HG02678 (cell line): ENCODE data around the gene DCD.
"Not testable (repeated sequence)": the region's sequence is repeated elsewhere in the genome, so short reads cannot be mapped to it uniquely, and the experiment has no call there.

Experiments used
- ATAC-seq: cut with Tn5 transposase; IDR thresholded peaks from one replicate; pipeline ENCODE4 v1.9.1; 2021; ENCODE audit warnings: mild to moderate bottlenecking, moderate library complexity; ENCODE audit not compliant: unreplicated experiment

DCD gene

GRCh38 chr12:54654926-54655325, 6.8 kb upstream of the DCD start:
- no peak for ATAC-seq

- ATAC-seq = no peak
Measured at GRCh38 chr12:54653025-54653424, 4.9 kb upstream of the DCD start.

DNA sequence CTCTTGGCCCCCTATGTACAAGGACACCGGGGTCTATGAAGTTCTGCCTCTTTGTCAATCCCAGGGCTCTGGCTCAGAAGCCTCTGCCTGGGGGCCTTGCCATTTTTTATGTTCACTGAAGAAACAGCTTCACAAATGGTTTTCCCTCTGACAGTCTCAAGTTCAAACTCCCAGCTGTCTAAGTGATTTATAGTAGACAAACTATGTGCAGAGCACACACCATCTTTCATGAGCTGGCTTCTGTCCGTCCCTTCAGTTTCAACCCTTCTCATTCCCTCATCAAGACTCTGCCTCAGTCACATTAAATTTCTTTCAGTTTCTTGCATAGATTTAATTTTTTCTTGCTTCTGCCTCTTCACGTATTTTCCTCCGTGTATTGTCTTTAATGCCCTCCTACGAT, 2.7 kb upstream of the DCD start:
- no peak for ATAC-seq

DNA sequence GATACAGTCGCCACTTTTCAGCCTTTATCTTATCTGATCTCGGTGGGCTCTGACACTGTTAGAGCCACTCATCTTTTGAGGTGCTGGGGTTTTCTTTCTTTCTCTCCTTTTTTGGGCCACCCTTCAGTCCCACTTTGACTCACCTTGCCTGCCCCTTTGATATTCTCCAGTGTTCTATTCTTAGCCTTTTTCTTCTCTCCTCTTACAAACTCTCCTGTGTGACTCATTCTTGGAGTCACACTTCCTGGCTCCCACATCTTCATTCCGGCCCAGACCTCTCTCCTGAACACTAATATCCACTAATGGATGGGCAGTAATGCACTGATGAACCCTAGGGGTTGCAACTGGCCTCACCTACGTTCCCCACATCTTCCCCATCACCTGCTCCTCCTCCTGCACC, 2.2 kb upstream of the DCD start:
- ATAC-seq = no peak

- ATAC-seq = no peak
Measured at GRCh38 chr12:54649825-54650224, 1.7 kb upstream of the DCD start.

DNA sequence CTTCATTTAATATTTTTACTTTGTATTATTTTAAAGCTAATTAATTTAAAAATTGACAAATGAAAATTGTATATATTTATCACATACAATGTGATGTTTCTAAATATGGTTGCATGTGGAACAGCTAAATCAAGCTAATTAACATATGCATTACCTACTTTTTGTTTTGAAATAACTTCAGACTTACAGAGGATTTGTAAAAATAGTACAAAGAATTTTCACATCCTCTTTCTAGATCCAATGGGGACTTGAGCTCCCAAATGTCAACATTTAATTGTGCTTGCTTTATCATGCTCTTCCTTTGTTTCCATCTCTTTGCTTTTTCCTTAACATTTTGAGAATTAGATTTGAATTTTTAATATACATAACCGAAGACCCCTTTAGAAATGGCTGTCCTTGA, 6.6 kb downstream of the DCD start:
- no peak for ATAC-seq

- no peak for ATAC-seq
Measured at GRCh38 chr12:54641089-54641488, 7.1 kb downstream of the DCD start.

- ATAC-seq = not testable (repeated sequence)
Measured at GRCh38 chr12:54639112-54639511, 9.1 kb downstream of the DCD start.

DNA sequence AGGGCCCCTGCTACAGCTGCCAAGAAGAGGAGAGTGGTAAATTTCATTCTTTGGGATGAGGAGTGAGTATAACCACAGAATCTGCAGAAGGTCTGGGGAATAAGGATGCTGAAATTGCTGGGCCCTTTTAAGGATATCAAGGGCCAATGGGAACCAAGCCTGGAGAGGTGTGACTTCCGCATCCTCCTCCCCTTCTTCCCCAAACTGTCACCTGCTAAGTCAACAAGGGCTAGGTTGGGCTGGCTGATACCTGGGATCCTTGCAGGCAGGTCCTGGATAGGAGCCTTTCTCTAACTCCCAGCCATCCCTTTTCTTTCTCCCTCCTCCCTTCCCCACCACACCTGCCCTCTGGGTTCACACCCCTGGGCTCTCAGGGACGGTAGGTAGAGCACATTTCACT, 13.4 kb downstream of the DCD start, which contains the start of gene LACRT:
Gene LACRT, minus strand, starts transcription at position 101 of the 400 bp plus-strand sequence. Its CDS starts 54 bp downstream, at position 47.
- no peak for ATAC-seq

GRCh38 chr12:54631988-54632728, 16.0 kb downstream of the DCD start:
- ATAC-seq = no peak

DNA sequence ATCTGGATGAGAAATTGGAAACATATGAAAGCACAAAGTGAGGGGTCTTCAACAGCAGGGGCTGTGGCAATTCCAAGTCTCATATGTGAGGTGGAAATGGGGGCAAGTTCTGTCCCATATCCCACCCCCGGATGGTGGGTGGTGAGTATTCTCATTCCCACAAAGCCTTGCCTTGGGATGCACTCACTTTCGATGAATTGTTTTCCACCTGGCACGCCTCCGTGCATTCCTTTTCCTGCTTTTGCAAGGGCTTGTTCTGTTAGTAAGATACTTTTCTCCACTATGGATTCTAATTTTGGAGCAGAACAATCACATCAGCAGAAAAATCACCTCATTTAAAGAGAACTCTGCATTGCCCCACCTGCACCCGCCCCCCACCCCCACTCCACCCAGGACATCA, 16.6 kb downstream of the DCD start:
- no peak for ATAC-seq

DNA sequence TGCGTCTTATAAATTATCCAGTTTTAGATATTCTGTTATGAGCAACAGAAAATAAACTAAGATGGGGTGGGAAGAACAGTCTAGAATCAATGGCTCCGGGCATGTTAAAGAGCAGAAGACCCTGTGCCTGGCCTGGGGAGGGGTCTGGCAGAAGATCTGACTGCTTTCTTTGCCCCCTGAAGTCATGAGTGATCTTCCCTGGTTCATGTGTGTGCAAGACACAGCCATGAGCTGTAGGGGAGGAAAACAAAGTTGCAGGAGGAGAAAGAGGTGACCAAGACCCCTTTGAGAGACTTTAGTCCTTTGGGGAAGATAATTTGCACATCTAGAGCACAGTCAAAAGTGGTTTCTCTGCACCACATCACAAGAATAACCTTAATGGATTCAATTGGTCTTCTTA, 18.2 kb downstream of the DCD start:
- ATAC-seq = no peak

DNA sequence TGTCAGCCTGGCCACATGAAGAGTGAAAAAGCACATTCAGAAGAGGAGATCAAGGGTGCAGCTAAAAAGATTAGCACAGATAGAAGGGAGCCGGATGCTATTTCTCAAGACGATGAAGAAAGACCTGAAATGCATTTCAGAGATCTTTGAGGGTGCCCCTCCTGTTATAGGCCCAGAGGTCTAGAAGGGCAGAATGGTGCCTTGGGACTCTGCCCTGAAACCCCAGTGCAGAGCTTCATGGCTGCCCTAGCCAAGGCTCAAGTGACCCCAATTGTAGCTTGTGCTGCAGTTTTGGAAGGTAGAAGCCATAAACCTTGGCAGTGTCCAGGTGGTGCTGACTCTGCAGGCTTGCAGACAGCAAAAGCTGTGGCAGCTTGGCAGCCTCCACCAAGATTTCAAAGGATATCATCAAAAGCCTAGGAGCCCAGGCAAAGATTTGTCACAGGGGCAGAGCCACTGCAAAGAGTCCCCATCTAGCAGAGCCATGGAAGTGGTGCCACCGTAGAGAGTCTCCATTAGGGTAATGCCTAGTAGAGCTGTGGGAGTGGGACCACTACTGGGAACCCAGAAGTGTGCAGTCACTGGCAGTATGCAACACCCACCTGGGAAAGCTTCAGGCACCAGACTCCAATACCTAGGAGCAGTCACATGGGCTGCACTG, 19.8 kb downstream of the DCD start:
- ATAC-seq = no peak

GRCh38 chr12:54627304-54627703, 20.9 kb downstream of the DCD start:
- no peak for ATAC-seq

DNA sequence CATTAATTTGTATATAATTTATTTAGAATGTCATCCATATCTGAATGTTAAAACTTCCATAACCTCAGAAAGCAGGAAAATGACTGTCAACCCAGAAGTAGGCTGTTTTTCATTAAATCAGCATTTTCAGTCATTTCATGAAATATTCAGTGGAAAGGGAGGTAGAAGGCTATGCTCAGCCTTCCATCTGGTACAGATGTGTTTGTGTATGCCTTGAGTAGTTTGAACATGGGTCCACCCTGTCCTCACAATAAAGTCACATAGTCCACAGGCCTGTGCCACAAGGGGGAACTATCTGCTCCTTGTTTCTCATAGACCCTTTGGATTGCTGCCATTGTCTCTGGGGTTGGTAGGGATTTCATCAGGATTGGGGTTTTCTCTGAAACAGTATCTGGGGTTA, 22.6 kb downstream of the DCD start:
- ATAC-seq = no peak

DNA sequence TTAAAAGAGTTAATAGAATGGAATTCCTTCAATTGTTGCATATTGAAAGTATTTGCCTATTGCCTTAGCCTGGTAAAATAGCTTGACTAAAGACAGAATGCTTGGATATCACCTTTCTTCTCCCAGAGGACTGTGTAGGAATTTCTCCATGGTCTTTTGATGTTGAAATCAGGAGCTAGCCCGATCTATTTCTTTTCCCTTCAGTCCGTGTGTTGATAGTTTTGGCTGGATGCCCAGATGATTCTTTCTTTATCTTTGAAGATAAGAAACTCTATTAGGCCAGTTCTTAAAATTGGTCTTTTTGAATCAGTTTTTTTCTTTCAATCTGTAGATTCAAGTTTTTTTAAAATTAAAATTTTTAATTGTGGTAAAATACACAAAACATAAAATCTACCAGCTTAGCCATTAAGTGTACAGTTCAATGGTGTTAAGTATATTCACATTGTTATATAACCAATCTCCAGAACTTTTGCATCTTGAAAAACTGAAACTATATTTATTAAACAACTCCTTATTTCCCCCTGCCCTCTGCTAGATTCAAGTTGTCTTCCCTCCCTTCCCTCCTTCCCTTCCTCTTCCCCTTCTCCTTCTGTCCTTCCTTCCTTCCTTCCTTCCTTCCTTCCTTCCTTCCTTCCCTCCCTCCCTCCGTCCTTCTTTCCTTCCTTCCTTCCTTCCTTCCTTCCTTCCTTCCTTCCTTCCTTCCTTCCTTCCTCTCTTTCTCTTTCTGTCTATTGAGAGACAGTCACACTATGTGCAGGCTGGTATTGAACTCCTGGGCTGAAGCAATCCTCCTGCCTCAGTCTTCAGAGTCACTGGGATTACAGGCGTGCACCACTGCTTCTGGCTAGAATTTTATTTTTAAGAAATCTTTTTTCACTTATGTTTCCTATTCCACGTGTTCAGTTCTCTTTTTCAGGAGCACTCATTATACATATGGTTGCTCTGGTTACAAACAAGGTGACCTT, 23.6 kb downstream of the DCD start:
- ATAC-seq = no peak

DNA sequence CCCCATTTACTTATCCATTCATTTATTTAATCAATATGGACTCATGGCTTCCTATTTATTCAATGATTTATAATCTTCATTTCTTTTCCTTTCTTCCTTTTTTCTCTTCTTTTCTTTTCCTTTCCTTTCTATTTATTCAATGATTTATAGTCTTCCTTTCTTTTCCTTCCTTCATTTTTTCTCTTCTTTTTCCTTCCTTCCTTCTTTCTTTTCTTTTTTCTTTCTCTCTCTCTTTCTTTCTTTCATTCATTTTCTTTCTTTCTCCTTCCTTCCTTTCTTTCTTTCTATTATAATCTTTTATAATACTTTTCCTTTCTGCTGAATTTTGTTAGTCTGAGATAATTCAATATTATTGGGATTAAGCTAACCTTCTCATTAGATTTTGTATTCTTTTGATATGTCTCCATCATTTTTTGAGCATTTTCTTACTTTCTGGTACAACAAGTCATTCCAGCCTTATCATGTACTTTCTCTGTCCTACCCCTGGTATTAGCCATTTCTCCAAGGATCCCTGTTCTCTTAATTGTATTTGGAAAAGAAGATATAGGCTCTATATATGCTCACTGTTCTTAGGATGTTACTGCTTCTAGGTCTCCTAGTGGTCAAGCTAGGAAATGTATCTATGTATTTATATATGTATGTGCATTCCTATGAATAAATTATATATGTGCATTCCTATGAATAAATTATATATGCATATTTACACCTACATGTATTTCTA, 25.5 kb downstream of the DCD start:
- ATAC-seq = no peak

- no peak for ATAC-seq
Measured at GRCh38 chr12:54616933-54617680, 31.1 kb downstream of the DCD start.

- no peak for ATAC-seq
Measured at GRCh38 chr12:54612225-54612750, 35.9 kb downstream of the DCD start.

GRCh38 chr12:54611715-54612149, 36.4 kb downstream of the DCD start:
- no peak for ATAC-seq
